SK-N-MC (cell line): Measurements from ENCODE around the gene MUC20.

Experiments used
- EZH2 ChIP-seq: fragments of 200-600 bp; sonication (generic); IDR thresholded peaks from one replicate; pipeline ENCODE4 v1.6.1; 2017; ENCODE audit warnings: antibody characterized with exemption
- POLR2AphosphoS5 ChIP-seq: IDR thresholded peaks from 2 replicates; pipeline ENCODE4 v1.6.1; 2012; ENCODE audit warnings: mild to moderate bottlenecking, low read depth, low read length, borderline replicate concordance

DNA sequence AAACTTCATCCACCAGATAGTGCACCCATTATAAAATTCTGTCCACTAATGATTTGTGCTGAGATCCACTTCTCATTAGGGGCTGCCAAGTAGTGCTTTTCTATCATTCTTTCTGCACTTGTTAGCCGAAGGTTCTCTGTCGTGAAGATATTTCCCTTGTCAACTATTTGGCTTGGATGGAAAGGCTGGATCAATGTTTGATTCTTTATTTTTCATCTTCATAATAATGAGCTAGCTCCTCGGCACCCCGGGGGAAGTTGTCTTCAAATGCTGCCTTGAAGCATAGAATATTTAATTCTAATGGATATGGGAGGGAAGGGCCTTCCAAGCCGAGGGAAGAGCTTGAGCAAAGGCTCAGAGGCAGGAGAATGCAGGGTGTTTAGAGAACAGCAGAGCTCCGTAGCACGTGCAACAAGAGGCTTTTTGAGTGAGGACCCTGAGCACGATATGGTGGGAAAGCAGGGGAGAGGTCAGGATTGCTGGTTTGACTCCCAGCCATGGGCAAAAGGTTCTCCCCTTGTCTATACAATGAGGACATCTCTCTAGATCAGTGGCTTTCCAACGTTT lies 16.3 kb upstream of the MUC20 start:
- no peak for TF ChIP-seq POLR2AphosphoS5
- TF ChIP-seq EZH2 = no peak
